T47D (cell line): Measurements from ENCODE around the gene FGD4.

ENCODE experiments used
- DNase-seq, 2 experiments: peaks; one replicate each; pipeline versions ENCODE4 v3.0.0 to v3.0.0-alpha.2; 2011 to 2012; ENCODE audit warnings: low read depth in 1 of 2, low spot score in 1 of 2
- JUND ChIP-seq: IDR thresholded peaks from 2 replicates; pipeline ENCODE4 v1.6.1; 2012; ENCODE audit warnings: low read depth
- in situ Hi-C: cut with HindIII; loops from 2 replicates; pipeline ENCODE4 v1.10.0; 2016; ENCODE audit warnings: low sequenced_read_pairs, low pct_unique_long_range_greater_than_20kb

FGD4 gene

DNA sequence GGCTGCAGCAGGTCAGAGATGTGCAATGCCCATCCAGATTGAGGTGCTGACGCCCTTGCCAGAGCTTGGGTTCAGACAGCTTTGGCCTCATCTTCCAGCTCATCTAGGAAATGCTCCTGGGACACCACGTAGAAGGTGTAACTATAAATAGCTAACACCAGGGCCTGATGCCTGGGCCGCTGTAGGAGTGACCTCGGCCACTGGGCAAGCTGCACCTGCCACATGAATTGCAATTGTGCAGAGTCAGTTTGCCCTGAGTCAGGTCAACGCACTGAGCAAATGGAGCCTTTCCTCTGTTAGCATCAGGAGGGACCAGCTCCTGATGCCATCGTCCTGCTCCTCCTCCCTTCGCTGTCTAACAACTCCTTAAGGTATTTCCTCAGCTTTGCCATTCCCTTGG, 262.3 kb downstream of the FGD4 start:
- in situ Hi-C loops, result no loop called here
- no peak for DNase-seq
- no peak for TF ChIP-seq JUND

DNA sequence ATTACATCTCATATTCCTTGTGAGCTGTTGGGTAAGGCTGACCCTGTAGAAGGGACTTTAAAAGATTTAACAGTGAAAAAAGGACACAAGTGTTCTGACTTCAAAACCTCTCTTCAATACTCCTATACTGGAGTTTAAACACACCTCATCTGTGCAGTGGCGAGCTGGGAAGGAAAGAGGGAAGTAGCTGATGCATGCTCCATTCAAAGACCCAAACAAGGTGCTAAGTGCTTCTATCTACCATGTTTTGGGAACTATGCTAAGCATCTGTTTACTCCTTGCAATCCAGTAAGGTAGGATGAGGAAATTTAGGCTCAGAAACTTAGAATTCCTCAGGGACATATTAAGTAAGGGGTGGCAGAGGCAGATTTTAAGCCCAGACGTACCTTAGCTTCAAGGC, 263.3 kb downstream of the FGD4 start:
- TF ChIP-seq JUND, result no peak
- DNase-seq, result no peak
- in situ Hi-C loops, result no loop called here

DNA sequence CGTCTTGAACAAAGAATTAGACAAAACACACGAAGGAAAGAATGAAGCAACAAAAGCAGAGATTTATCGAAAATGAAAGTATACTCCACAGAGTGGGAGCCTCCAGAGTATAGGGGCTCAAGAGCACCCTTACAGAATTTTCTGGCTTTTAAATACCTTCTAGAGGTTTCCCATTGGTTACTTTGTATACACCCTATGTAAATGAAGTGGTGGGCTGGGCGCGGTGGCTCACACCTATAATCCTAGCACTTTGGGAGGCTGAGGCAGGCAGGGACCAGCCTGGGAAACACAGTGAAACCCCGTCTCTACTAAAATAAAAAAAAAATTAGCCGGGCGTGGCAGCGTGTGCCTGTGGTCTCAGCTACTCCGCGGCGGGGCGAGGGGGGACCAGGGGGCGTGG, 266.7 kb downstream of the FGD4 start:
- TF ChIP-seq JUND, result no peak
- no peak for DNase-seq
- in situ Hi-C loops, result no loop called here

DNA sequence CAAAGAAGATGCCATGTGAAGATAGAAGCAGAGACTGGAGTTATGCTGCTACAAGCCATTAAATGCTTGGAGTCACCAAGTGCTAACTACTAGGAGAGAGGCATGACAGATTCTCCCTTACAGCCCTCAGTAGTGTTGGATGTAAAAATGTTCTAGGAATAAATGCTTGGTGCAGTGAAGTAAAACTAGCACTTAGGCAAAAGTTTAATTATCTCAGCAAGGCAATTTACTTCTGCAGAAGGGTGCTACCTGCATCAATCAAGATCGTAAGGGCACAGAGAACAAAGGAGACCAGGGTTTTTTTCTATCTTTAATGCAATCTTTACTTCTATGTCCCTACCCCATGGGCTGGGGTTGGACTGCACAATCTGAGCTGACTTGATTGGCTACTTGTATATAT, 270.2 kb downstream of the FGD4 start:
- no peak for DNase-seq
- in situ Hi-C loops, result no loop called here
- TF ChIP-seq JUND, result no peak

DNA sequence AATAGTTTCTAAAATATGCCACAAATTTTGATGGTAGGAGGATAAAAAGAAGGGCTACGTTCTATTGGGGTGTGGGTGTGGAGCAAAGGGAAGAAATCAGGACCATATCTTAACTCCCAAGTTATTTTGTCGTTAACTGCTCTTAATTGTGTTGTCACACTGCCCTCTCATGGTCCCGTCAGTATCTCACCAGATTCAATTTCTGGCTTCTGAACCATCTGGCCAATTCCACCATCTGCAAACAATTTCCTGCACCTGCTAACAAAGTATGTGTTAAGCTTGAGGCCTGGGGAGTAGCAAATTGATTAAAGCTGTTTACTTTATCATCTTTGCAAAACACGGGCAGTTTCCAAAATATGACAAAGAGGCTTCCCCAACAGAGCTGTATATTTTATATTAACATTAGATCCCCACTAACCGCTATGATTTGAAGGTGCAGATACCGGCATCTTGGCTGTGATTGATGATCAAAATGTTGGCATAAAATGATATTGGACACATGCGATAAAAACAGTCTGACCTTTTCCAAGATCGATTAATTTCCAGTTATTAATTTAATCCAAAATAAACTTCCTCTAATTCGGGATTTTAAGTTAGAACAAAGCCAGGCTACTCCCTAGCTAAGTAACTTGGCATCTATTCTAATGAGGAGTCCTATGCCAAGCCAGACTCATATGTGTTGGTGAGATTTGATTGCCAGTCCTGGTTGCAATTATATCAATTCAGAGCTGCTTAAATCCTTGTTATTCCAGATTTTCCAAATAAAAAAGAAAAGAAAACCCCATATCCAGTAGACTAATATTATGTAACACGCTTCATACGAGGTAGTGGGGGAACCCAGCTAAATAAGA, 272.8 kb downstream of the FGD4 start:
- DNase-seq, result peak; percentile 58 to 80
- in situ Hi-C loops, result no loop called here
- no peak for TF ChIP-seq JUND

DNA sequence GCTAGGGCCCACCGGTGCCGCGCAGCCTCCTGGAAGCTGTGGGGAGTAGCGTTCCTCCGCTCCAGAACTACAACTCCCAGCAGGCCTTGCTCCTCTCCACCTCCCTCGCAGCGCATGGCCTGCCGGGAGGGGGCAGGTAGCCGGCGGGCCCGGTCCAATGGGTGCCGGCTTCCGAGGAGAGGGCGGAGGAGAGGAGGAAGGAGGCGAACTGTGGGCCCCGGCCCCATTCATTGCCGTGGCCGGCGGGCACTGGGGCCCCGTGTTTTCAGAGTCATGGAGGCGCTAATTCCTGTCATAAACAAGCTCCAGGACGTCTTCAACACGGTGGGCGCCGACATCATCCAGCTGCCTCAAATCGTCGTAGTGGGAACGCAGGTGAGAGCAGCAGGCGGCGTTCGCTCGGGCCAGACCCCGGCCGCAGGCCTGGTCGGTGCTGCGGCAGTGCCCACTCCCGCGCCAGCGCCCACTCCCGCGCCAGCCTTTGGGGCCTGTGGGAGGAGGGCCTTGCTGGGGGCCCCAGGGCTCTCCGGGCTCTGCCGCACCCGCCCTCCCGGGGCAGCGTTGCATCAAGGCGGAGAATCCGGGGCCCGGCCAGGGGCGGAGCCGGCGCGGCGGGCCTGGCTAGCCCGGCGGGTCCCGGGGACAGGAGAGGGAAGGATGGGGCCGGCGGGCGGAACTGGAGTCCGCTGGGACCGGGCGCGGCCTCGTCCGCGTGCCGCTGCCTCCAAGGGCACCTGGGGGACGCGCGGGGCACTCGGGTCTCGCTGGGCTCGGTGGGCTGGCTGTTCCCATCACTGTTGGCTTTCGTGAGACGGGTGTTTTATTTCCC, 279.9 kb downstream of the FGD4 start, which contains the start of gene DNM1L:
Gene DNM1L (plus strand): TSS at position 211 of the 829 bp plus-strand sequence. CDS start 63 bp downstream, at position 274.
- TF ChIP-seq JUND, result no peak
- in situ Hi-C loops, result no loop called here
- DNase-seq, result peak; percentile 83 to 98

DNA sequence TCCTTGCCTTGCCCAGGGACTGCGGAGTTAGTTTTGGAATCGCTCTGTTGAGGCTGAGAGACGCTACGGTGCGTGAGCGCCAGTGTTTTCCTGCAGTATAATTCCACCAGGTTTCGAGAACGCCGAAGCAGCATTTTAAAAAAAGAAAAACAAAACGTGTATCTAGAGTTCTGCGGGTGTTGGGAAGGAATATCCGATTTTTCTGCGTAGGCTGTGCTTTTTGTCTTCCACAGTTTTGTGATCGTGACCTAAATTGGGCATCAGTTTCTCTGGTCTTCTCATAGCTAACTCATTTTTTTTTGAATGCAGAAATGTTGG, 280.5 kb downstream of the FGD4 start:
- no peak for DNase-seq
- no peak for TF ChIP-seq JUND
- in situ Hi-C loops, result no loop called here

DNA sequence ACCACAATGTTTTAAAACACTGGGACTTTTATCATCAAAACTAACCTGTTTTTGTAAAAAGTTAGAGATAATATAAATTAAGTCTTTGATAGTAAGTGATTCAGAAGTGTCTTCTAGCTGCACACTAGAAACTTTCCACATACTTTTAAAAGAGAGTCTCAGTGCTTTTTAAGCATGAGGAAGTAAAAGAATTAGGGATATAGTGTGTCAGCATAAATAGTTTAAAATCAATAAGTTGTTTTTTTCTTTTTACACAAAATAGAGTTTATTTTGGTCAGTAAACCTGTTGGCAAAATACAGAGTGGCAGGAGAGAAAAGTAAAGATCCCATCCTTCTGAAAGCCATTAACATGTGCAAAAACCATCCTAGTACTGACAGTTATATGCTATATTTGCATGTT, 281.4 kb downstream of the FGD4 start:
- DNase-seq, result no peak
- no peak for TF ChIP-seq JUND
- in situ Hi-C loops, result no loop called here

DNA sequence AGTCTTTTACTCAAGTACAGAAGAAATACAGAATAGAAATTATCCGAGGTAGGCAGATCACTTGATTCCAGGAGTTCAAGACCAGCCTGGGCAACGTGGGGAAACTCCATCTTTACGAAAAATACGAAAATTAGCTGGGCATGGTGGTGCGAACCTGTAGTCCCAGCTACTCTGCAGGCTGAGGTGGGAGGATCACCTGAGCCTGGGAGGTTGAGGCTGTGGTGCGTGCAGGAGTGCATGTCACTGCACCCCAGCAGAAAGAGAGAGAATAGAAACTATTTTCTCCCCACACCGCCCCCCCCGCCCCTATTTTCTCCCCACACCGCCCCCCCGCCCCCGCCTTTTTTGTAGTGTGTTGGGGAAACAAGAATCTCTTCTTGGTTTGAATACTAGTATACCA, 281.9 kb downstream of the FGD4 start:
- in situ Hi-C loops, result no loop called here
- TF ChIP-seq JUND, result no peak
- DNase-seq, result no peak

DNA sequence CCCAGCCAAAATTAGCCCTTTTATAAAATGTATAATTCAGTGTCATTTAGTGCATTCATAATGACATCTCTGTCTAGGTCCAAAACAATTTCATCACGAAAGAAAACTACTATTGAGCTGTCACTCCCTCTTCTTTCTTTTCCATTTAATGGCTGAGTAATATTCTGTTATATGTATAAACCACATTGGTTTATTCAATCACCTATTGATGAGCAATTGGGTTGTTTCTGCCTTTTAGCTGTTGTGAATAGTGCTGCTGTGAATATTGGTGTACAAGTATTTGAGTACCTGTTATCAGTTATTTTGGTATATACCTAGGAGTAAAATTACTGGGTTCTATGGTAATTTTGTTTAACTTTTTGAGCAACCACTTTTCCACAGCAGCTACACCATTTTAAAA, 287.0 kb downstream of the FGD4 start:
- TF ChIP-seq JUND, result no peak
- in situ Hi-C loops, result no loop called here
- no peak for DNase-seq

DNA sequence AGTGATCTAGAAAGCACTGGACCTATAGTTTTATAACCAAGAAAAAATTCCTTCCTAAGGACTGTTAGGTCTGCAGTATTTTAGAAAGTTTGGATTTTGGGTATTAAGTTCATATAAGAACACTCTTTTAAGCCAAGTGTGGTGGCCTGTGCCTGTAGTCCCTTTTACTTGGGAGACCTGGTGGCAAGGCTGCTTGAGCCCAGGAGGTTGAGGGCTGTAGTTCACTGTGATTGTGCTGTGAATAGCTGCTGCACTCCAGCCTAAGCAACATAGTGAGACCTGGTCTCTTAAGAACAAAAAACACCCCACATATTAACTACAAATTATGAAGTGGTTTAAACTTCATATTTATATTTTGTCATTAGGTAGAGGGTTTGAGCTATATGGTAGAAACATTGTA, 289.4 kb downstream of the FGD4 start:
- no peak for DNase-seq
- TF ChIP-seq JUND, result no peak
- in situ Hi-C loops, result no loop called here

DNA sequence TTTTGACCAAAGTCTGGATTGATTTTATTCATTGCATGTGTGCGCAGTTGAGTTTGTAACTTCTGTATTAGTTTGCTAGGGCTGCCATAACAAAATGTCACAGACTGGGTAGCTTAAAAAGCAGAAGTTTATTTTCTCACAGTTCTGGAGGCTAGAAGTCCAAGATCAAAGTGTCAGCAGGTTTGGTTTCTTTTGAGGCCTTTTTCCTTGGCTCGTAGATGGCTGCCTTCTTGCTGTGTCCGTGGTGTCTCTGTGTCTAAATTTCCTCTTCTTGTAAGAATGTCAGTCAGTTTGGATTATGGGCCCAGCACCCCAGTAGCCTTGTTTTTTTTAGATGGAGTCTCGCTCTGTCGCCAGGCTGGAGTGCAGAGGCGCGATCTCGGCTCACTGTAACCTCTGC, 291.6 kb downstream of the FGD4 start:
- TF ChIP-seq JUND, result no peak
- in situ Hi-C loops, result no loop called here

DNA sequence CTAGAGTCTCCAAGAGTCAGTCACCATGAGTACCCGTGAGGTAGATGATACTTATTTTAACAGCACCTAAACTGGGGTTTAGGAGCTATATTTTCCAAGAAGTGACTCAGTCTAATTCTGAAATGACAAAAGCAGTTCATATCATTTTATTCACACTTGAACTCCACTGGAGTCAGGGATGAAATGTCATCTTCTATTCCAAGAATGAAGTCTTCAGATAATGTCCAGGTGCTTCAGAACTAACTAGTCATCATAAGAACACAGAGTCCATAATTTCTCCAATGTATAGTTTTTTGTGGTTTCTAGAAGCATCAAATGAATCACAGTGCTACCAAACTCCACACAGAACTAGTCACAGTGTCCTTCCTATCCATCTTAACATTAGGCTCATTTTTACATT, 293.0 kb downstream of the FGD4 start:
- in situ Hi-C loops, result no loop called here
- no peak for TF ChIP-seq JUND
- DNase-seq, result no peak

More for the DNA sequence above, 291.6 kb downstream of the FGD4 start:
- no peak for DNase-seq
